GM19035 (cell line): ENCODE results near the gene CHRNE.

ENCODE experiments used
- ATAC-seq: cut with Tn5 transposase; IDR thresholded peaks from one replicate; pipeline ENCODE4 v1.9.1; 2021; ENCODE audit not compliant: unreplicated experiment

CHRNE gene

DNA sequence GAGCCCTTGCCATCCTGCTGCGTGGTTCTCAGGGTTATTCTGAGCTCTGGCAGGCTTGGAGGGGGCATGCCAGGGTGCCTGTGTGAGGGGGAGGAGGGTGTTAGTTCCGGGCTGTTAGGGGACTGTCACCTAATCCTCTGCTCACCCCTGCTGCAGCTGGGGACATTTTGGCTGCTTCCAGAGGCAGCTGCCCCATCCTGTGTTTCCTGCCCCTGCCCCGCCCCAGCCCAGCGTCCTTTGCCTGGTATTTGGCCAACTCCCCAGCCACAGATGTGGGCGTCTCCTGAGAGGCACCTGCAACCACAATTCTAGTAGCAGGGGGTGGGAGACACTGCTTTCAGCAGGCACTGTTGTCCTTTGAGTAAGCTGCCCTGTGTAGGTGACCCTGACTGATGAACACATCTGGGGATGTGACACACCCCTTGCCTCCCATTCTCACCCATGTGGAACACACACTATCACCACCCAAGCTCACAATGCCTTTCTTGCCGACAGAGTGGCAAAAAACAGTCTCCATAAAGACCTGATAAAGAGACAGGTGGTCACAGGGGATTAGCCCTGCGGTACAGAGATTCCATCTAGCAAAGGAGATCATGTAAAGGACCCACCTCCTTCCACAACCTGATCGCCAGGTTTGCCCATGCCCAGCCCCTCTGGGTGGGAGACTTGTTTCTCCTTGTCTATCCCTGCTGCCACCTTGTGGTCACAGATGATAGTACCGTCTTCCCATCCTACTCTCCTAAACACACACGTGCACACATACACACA lies at the start of gene CHRNE:
TSS of gene CHRNE (minus strand) at position 48 of the 768 bp plus-strand sequence. CDS start at position 13, 35 bp downstream.
- ATAC-seq, result no peak

- no peak for ATAC-seq
Observed at GRCh38 chr17:4951486-4951885, 48.6 kb upstream of the CHRNE start.

DNA sequence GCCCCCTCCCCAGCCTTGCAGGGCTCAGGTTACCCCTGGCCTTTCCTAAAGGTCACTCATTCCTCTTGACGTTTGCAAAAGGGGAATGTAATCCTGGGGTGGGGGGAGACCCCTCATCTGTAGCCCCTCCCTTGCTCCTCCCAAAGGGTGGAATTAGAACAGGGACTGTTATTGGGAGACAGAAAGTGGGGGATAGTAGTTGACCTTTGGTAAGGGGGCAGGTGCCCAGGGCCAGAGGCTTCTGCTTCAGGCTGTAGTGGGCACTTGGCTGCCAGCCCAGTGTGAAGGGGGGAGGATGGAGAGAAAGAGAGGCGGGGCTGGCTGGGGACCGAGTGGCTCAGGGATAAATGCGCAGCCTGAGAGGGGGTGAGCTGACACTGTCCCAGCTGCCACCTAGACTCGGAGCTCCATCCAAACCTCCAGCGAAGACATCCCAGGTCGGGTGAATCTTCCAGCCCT lies 47.9 kb upstream of the CHRNE start, which contains the start of gene ENO3:
TSS of gene ENO3 (plus strand) at position 374 of the 459 bp plus-strand sequence. CDS start 711 bp downstream, outside the sequence.
- no peak for ATAC-seq

- ATAC-seq, result peak; percentile 0
Observed at GRCh38 chr17:4950075-4950745, 47.3 kb upstream of the CHRNE start.

DNA sequence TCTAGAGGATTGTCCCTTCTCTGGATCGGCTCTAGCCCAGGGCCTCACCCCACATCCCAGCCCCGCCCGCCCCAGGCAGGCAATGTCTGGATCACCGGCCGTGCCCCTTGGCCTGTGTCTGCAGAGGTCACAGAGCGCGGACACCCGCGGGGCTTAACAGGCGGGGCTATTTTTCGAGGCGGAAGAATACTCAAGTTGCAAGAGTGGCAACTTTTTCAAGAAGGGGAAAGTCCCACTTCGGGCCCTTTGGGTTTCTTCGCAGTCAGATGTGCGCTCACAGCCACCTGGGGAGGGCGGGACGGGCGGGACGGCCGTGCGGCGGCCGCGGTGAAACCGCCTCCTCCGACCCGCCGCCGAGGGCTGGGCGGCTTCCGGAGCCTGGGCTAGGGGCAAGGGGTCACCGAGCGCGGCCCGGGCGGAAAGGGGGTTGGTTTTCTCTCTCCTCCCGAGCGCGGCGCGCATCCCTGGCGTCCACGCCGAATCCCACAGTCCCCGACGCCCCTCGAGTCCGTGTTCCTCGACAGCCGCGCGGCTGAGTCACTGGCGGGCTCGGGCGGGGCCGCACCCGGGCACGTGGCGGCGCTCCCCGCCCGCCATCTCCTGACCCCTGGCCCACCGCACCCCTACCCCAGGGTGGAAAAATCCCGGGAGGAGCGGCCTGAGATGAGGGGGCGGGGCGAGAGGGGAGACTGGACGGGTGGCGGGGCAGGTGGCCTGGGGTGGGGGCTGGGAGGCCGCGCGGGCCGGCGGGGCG lies 46.6 kb upstream of the CHRNE start:
- ATAC-seq, result peak; percentile 39

GRCh38 chr17:4948931-4949320 lies 46.0 kb upstream of the CHRNE start:
- ATAC-seq, result peak; percentile 36

DNA sequence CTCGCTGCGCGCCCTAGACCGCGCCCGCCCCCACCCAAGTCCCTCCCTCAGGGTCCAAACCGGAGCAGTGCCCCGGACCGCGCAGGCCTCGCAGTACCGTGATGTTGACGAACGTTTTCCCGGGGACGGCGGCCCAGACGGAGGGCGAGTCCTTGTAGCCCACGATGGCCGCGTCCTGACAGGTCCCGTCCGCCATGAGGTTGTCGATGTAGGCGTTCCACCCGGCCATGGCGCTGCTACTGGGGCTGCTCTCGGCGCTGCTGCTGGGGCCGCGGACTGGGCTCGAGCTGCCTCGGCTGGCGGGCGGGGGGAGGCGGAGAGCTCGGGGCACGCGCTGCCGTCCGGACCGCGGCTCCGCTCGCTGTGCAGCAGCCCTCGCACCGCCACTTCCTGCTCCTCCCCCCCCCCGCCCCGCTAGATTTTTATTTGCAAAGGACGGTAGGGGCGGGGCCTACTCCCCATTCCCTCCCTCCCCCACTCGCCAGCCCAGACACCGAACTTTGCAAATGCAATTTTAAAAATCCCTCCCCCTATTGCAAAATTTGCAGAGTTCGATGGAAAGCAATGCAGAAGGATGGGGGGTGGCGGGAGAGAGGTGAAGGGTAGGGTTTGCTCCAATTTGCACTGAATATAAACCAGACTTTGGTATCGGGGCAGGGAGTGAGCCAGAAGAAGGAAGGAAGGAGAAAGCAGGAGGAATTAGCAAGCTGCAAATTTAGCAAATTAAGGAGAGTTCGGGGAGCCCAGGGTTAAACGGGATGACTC lies 45.5 kb upstream of the CHRNE start, which contains the start of gene PFN1:
TSS of gene PFN1 (minus strand) at position 365 of the 765 bp plus-strand sequence. CDS start at position 229, 136 bp downstream.
- no peak for ATAC-seq

DNA sequence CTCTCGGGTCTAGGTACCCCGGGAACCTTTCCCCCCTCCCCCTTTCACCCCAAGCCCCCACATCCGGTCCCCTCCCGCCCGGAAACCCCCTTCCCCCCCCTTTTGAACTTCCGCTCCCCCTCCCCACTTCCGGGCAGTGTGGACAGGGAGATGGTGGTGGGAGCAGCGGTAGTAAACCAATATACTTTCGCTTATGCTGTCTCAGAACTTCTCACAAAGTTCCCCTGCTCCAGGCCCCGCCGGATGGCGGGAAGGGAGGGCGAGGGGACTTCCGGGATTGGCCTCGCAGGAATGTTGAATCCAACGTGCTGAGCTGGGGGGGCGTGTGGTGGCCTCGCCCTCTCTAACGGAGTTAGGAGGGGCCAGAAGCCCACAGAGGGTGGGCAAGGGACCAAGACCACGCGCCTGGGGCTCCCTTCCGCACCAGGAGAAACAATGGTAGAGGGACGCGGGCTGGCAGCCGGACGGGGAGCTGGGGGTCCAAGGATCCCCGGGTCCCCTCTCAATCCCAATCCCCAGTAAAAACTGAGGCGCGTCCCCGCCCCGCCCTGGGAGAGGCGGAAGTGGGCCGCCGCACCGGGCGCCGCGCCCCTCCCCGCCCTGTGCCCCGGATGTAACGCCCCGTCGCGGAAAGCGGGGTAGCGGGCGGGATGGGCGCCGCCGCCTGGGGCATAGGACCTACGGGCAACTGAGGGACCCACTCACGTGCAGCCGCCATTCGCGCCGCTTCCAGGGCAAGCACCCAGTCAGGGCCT lies 44.7 kb upstream of the CHRNE start:
- no peak for ATAC-seq

- ATAC-seq, result no peak
Observed at GRCh38 chr17:4947010-4947410, 44.1 kb upstream of the CHRNE start.

GRCh38 chr17:4946312-4946976 lies 43.5 kb upstream of the CHRNE start:
- ATAC-seq, result no peak

- no peak for ATAC-seq
Observed at GRCh38 chr17:4945944-4946280, 43.0 kb upstream of the CHRNE start.

DNA sequence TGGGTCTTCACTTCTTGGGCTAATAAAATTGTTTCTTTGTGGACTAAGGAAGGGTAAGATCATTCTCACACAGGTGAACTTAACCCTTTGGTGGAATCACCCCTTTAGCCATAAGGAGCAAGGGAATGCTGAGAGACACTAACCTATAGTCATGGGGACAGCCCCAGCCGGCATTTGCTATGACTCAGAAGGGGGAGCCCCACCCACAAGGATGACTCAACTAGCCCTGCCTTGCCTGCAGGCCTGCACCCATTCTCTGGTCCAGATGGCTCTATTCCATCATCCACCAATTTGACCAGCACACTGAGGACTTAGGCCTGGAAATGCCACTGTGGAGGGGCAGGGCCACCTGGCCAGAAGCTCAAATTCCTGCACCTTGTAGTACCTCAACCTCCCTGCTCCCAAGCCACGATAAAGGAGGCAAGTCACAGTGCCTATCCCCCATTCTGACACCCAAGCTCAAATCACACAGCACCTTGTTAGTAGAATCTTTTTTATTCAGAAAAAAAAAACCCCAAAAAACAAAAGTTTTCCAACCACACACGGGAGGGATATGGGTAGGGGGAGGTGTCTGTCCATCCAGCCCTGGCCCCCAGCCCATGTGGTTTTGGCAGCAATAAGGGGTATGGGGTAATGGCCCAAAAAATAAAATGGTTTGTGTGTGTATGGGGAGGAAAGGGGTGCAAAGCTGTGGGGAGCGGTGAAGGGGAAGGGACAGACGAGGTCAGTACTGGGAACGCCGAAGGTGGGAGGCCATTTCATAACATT lies 42.5 kb upstream of the CHRNE start:
- no peak for ATAC-seq

DNA sequence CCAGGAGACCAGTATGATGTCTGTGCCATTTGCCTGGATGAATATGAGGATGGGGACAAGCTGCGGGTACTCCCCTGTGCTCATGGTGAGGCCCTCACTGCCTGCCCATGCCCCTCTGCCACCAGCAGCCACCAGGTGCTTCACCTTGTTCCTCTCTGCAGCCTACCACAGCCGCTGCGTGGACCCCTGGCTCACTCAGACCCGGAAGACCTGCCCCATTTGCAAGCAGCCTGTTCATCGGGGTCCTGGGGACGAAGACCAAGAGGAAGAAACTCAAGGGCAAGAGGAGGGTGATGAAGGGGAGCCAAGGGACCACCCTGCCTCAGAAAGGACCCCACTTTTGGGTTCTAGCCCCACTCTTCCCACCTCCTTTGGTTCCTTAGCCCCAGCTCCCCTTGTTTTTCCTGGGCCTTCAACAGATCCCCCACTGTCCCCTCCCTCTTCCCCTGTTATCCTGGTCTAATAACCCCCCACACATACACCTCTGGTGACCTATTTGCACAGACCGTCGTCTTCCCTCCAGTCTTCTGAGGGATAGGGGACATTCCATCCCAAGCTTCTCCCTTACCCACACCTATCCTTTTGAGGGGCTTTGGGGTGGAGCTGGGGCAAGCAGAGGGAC lies 41.8 kb upstream of the CHRNE start:
- no peak for ATAC-seq

DNA sequence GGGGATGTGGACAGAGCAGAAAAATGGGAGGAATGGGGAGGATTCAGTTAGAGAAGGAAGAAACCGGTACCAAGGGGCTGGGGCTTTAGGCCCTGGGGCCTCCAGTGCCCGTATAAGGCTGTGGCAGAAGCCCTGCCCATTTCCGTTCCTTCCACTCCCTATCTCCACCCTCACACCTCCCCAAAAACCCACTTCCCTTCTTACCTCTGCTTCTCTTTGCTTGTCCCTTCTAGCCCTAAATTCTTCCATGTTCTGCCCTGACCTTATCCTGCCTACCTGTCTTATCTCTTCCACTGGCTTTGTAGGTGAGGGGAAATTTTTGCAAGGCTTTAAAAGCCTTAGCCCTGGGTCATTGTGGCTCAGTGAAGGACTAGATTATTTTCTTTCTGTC lies 41.3 kb upstream of the CHRNE start:
- no peak for ATAC-seq

GRCh38 chr17:4942760-4943508 lies 40.0 kb upstream of the CHRNE start:
- no peak for ATAC-seq

DNA sequence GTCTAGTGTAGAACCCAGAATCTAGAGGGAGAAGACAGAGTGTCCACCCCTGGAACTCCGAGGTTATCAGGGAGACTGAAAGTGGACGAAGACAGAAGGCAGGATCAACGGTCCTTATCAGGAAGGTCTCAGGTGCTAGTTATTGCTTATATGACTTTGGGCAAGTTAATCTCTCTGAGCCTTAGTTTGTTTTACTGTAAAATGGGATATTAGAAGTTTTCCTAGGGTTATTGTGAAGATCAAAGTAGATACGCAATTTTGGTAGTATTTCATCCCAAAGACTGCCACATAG lies 38.4 kb upstream of the CHRNE start:
- no peak for ATAC-seq

- ATAC-seq, result no peak
Observed at GRCh38 chr17:4940555-4941318, 37.8 kb upstream of the CHRNE start.
